Jurkat, Clone E6-1 (cell line): ENCODE data around the gene LYL1.

ENCODE experiments used
- DNase-seq: peaks from one replicate; pipeline ENCODE4 v3.0.0-alpha.2; 2011; ENCODE audit warnings: low read depth, low spot score
- H3K4me3 ChIP-seq: 2 replicates; pipeline ENCODE4 v1.5.1; 2011; ENCODE audit warnings: mild to moderate bottlenecking, low read length, control low read depth, moderate library complexity

The LYL1 gene

GRCh38 chr19:13083008-13083404 is 19.7 kb downstream of the LYL1 start:
- DNase-seq = no peak
- no peak overlapping the region for H3K4me3 ChIP-seq

- no peak overlapping the region for H3K4me3 ChIP-seq
- DNase-seq = no peak
Observed at GRCh38 chr19:13082192-13083007, 20.3 kb downstream of the LYL1 start.

- DNase-seq = no peak
- H3K4me3 ChIP-seq = no peak overlapping the region
Observed at GRCh38 chr19:13079542-13079986, 23.1 kb downstream of the LYL1 start.

GRCh38 chr19:13078897-13079541 is 23.6 kb downstream of the LYL1 start:
- DNase-seq = no peak
- no peak overlapping the region for H3K4me3 ChIP-seq

GRCh38 chr19:13078381-13078780 is 24.3 kb downstream of the LYL1 start:
- DNase-seq = no peak
- no peak overlapping the region for H3K4me3 ChIP-seq

- DNase-seq = no peak
Observed at GRCh38 chr19:13077240-13077639, 25.4 kb downstream of the LYL1 start.

GRCh38 chr19:13076787-13077186 is 25.9 kb downstream of the LYL1 start:
- DNase-seq = no peak
- H3K4me3 ChIP-seq = no peak overlapping the region

More at GRCh38 chr19:13077240-13077639, 25.4 kb downstream of the LYL1 start:
- H3K4me3 ChIP-seq = no peak overlapping the region

- DNase-seq = no peak
- H3K4me3 ChIP-seq = no peak overlapping the region
Observed at GRCh38 chr19:13076320-13076719, 26.3 kb downstream of the LYL1 start.

- no peak overlapping the region for H3K4me3 ChIP-seq
- DNase-seq = no peak
Observed at GRCh38 chr19:13074378-13074777, 28.3 kb downstream of the LYL1 start.

GRCh38 chr19:13073263-13073662 is 29.4 kb downstream of the LYL1 start:
- no peak overlapping the region for H3K4me3 ChIP-seq
- DNase-seq = no peak

- no peak overlapping the region for H3K4me3 ChIP-seq
- no peak for DNase-seq
Observed at GRCh38 chr19:13072188-13072908, 30.3 kb downstream of the LYL1 start.

- no peak for DNase-seq
- H3K4me3 ChIP-seq = no peak overlapping the region
Observed at GRCh38 chr19:13071444-13072187, 31.0 kb downstream of the LYL1 start.

- DNase-seq = no peak
Observed at GRCh38 chr19:13070425-13071140, 32.1 kb downstream of the LYL1 start.

GRCh38 chr19:13069415-13070359 is 33.0 kb downstream of the LYL1 start:
- DNase-seq = no peak
- H3K4me3 ChIP-seq = no peak overlapping the region

More at GRCh38 chr19:13070425-13071140, 32.1 kb downstream of the LYL1 start:
- no peak overlapping the region for H3K4me3 ChIP-seq

- H3K4me3 ChIP-seq = no peak overlapping the region
- no peak for DNase-seq
Observed at GRCh38 chr19:13068085-13068846, 34.4 kb downstream of the LYL1 start.

GRCh38 chr19:13066933-13067807 is 35.5 kb downstream of the LYL1 start:
- no peak overlapping the region for H3K4me3 ChIP-seq
- DNase-seq = no peak
